ENCODE results near the gene KLF9.

Gene KLF9

GRCh38 chr9:70362952-70363351 is 51.5 kb downstream of the KLF9 start:
- Mint-ChIP-seq H3K27ac (no peak overlapping the region), H3K27me3 (ENCODE audit: low read depth) (no peaks in the 10 kb centered on the region), H3K36me3 (ENCODE audit: low read depth) (peaks cover 9% of the 10 kb centered on the region), H3K4me1 (no peaks in the 10 kb centered on the region), H3K4me3 (no peak overlapping the region), H3K9me3 (no peaks in the 10 kb centered on the region)
- no peak for TF ChIP-seq CTCF (IDR thresholded peaks at IDR 0.05; ENCODE audit: unreplicated experiment in 3 of 3)

- Mint-ChIP-seq H3K4me1 (no peaks in the 10 kb centered on the region), H3K27ac (no peak overlapping the region), H3K4me3 (no peak overlapping the region), H3K9me3 (no peaks in the 10 kb centered on the region), H3K36me3 (ENCODE audit: low read depth) (peaks cover 11% of the 10 kb centered on the region), H3K27me3 (ENCODE audit: low read depth) (no peaks in the 10 kb centered on the region)
- TF ChIP-seq CTCF (IDR thresholded peaks at IDR 0.05; ENCODE audit: unreplicated experiment in 3 of 3) = no peak
Measured at GRCh38 chr9:70355801-70356200, 58.7 kb downstream of the KLF9 start.

- Mint-ChIP-seq H3K27ac (no peak overlapping the region), H3K36me3 (ENCODE audit: low read depth) (peaks cover 27% of the 10 kb centered on the region), H3K27me3 (ENCODE audit: low read depth) (no peaks in the 10 kb centered on the region), H3K4me1 (no peaks in the 10 kb centered on the region), H3K4me3 (no peak overlapping the region), H3K9me3 (no peaks in the 10 kb centered on the region)
- TF ChIP-seq CTCF (IDR thresholded peaks at IDR 0.05; ENCODE audit: unreplicated experiment in 3 of 3) = peak; percentile 16 to 43 (median 25)
Measured at GRCh38 chr9:70352802-70353201, 61.7 kb downstream of the KLF9 start.

GRCh38 chr9:70352356-70352755 is 62.1 kb downstream of the KLF9 start:
- Mint-ChIP-seq H3K4me3 (no peak overlapping the region), H3K27ac (no peak overlapping the region), H3K36me3 (ENCODE audit: low read depth) (peaks cover 30% of the 10 kb centered on the region), H3K27me3 (ENCODE audit: low read depth) (no peaks in the 10 kb centered on the region), H3K9me3 (no peaks in the 10 kb centered on the region), H3K4me1 (no peaks in the 10 kb centered on the region)
- no peak for TF ChIP-seq CTCF (IDR thresholded peaks at IDR 0.05; ENCODE audit: unreplicated experiment in 3 of 3)

GRCh38 chr9:70347046-70347445 is 67.4 kb downstream of the KLF9 start:
- TF ChIP-seq CTCF (IDR thresholded peaks at IDR 0.05; ENCODE audit: unreplicated experiment in 3 of 3) = no peak
- no peaks in the 10 kb centered on the region for H3K4me1 Mint-ChIP-seq
- H3K9me3 Mint-ChIP-seq = no peaks in the 10 kb centered on the region
- H3K4me3 Mint-ChIP-seq = no peak overlapping the region
- peaks cover 53% of the 10 kb centered on the region for H3K36me3 Mint-ChIP-seq (ENCODE audit: low read depth)
- H3K27ac Mint-ChIP-seq = peak overlapping the region in 1 of 3 experiments; percentile 3
- no peaks in the 10 kb centered on the region for H3K27me3 Mint-ChIP-seq (ENCODE audit: low read depth)

- TF ChIP-seq CTCF (IDR thresholded peaks at IDR 0.05; ENCODE audit: unreplicated experiment in 3 of 3) = peak; percentile 38 to 76 (median 46)
- no peaks in the 10 kb centered on the region for H3K4me1 Mint-ChIP-seq
- H3K27me3 Mint-ChIP-seq (ENCODE audit: low read depth) = no peaks in the 10 kb centered on the region
- no peaks in the 10 kb centered on the region for H3K9me3 Mint-ChIP-seq
- peaks cover 42% of the 10 kb centered on the region for H3K36me3 Mint-ChIP-seq (ENCODE audit: low read depth)
- no peak overlapping the region for H3K27ac Mint-ChIP-seq
- no peak overlapping the region for H3K4me3 Mint-ChIP-seq
Measured at GRCh38 chr9:70340572-70340971, 73.9 kb downstream of the KLF9 start.

Data from nephron (organoid).